Activated naive CD8-positive, alpha-beta T cell treated with anti-CD3 and anti-CD28 coated beads for 36 hours (primary cell): ENCODE measurements around the gene CPA2. TPM values are rescaled to one million over a fixed set of nuclear protein-coding genes. Genes with fewer than 3 reads are reported as not detected.
"Not testable (repeated sequence)": the region's sequence is repeated elsewhere in the genome, so short reads cannot be mapped to it uniquely, and the experiment has no call there.

ENCODE experiments used
- DNase-seq: peaks from one replicate; pipeline ENCODE4 v3.0.0; 2021
- H3K27ac Mint-ChIP-seq: one replicate; pipeline ENCODE4 v1.8.0; 2022; ENCODE audit warnings: mild to moderate bottlenecking, moderate library complexity, mixed read lengths
- H3K27me3 Mint-ChIP-seq: one replicate; pipeline ENCODE4 v1.8.0; 2022; ENCODE audit warnings: mild to moderate bottlenecking, mixed read lengths
- H3K36me3 Mint-ChIP-seq: one replicate; pipeline ENCODE4 v1.8.0; 2021; ENCODE audit warnings: mild to moderate bottlenecking, mixed read lengths
- H3K4me1 Mint-ChIP-seq: one replicate; pipeline ENCODE4 v1.8.0; 2021; ENCODE audit warnings: mixed read lengths
- H3K4me3 Mint-ChIP-seq: one replicate; pipeline ENCODE4 v1.8.0; 2022; ENCODE audit warnings: mild to moderate bottlenecking, moderate library complexity, mixed read lengths
- H3K9me3 Mint-ChIP-seq: one replicate; pipeline ENCODE4 v1.8.0; 2022; ENCODE audit warnings: mixed read lengths
- total RNA-seq, 2 experiments: library from RNA; stranded (reverse); gene quantifications; one replicate each; pipeline ENCODE4 v1.2.3, GENCODE V29; 2021

Gene CPA2
- total RNA-seq, result under 1 TPM in 1 of 2 experiments, not detected in 1; 0.16 TPM

GRCh38 chr7:130266258-130266960, at the start of gene CPA2:
TSS of gene CPA2 (plus strand) at chr7:130266863. CDS start at chr7:130266882, 19 bp downstream.
- Mint-ChIP-seq H3K9me3 (peaks cover 2% of the 10 kb centered on the region), H3K27ac (no peak within 1 kb of the TSS), H3K4me3 (no peak within 1 kb of the TSS), H3K36me3 (no peaks in the 10 kb centered on the region), H3K4me1 (peaks cover 2% of the 10 kb centered on the region), H3K27me3 (no peaks in the 10 kb centered on the region)
- no peak for DNase-seq

- no peak overlapping the region for H3K27ac Mint-ChIP-seq
- H3K9me3 Mint-ChIP-seq, result no peaks in the 10 kb centered on the region
- no peak overlapping the region for H3K4me3 Mint-ChIP-seq
These were observed 47.6 kb upstream of the CPA2 start for GRCh38 chr7:130218806-130219620.

GRCh38 chr7:130219871-130220270, 46.8 kb upstream of the CPA2 start:
- no peak for DNase-seq
- no peaks in the 10 kb centered on the region for H3K4me1 Mint-ChIP-seq
- H3K4me3 Mint-ChIP-seq, result no peak overlapping the region
- H3K27ac Mint-ChIP-seq, result no peak overlapping the region
- no peaks in the 10 kb centered on the region for H3K9me3 Mint-ChIP-seq
- H3K36me3 Mint-ChIP-seq, result no peaks in the 10 kb centered on the region
- no peaks in the 10 kb centered on the region for H3K27me3 Mint-ChIP-seq

More at GRCh38 chr7:130218806-130219620, 47.6 kb upstream of the CPA2 start:
- DNase-seq, result no peak
- Mint-ChIP-seq H3K4me1 (no peaks in the 10 kb centered on the region), H3K36me3 (no peaks in the 10 kb centered on the region), H3K27me3 (peaks cover 5% of the 10 kb centered on the region)

GRCh38 chr7:130221746-130222145, 44.9 kb upstream of the CPA2 start:
- Mint-ChIP-seq H3K27me3 (no peaks in the 10 kb centered on the region), H3K27ac (no peak overlapping the region), H3K9me3 (no peaks in the 10 kb centered on the region), H3K4me1 (no peaks in the 10 kb centered on the region), H3K4me3 (no peak overlapping the region), H3K36me3 (no peaks in the 10 kb centered on the region)
- no peak for DNase-seq

- DNase-seq, result no peak
- Mint-ChIP-seq H3K9me3 (no peaks in the 10 kb centered on the region), H3K27me3 (no peaks in the 10 kb centered on the region), H3K27ac (no peak overlapping the region), H3K4me1 (no peaks in the 10 kb centered on the region), H3K4me3 (no peak overlapping the region), H3K36me3 (no peaks in the 10 kb centered on the region)
These were observed 43.0 kb upstream of the CPA2 start for GRCh38 chr7:130223646-130224045.

GRCh38 chr7:130224210-130224609, 42.5 kb upstream of the CPA2 start:
- Mint-ChIP-seq H3K27me3 (no peaks in the 10 kb centered on the region), H3K4me1 (no peaks in the 10 kb centered on the region), H3K36me3 (no peaks in the 10 kb centered on the region), H3K27ac (no peak overlapping the region), H3K9me3 (no peaks in the 10 kb centered on the region), H3K4me3 (no peak overlapping the region)
- no peak for DNase-seq

- H3K27ac Mint-ChIP-seq, H3K36me3 Mint-ChIP-seq: not testable (repeated sequence)
These were observed 41.7 kb upstream of the CPA2 start for GRCh38 chr7:130224923-130225322.

GRCh38 chr7:130226333-130226732, 40.3 kb upstream of the CPA2 start:
- no peaks in the 10 kb centered on the region for H3K27me3 Mint-ChIP-seq
- no peak overlapping the region for H3K4me3 Mint-ChIP-seq
- H3K9me3 Mint-ChIP-seq, result no peaks in the 10 kb centered on the region
- no peak for DNase-seq
- H3K4me1 Mint-ChIP-seq, result no peaks in the 10 kb centered on the region
- H3K27ac Mint-ChIP-seq, result no peak overlapping the region
- no peaks in the 10 kb centered on the region for H3K36me3 Mint-ChIP-seq

More at GRCh38 chr7:130224923-130225322, 41.7 kb upstream of the CPA2 start:
- H3K9me3 Mint-ChIP-seq, H3K27me3 Mint-ChIP-seq, DNase-seq, H3K4me3 Mint-ChIP-seq, H3K4me1 Mint-ChIP-seq: not testable (repeated sequence)

- H3K27me3 Mint-ChIP-seq, result no peaks in the 10 kb centered on the region
- no peaks in the 10 kb centered on the region for H3K36me3 Mint-ChIP-seq
- H3K9me3 Mint-ChIP-seq, result no peaks in the 10 kb centered on the region
- no peak overlapping the region for H3K27ac Mint-ChIP-seq
- no peak for DNase-seq
- no peaks in the 10 kb centered on the region for H3K4me1 Mint-ChIP-seq
- H3K4me3 Mint-ChIP-seq, result no peak overlapping the region
These were observed 38.6 kb upstream of the CPA2 start for GRCh38 chr7:130227883-130228575.

- no peak for DNase-seq
- Mint-ChIP-seq H3K4me3 (no peak overlapping the region), H3K27me3 (no peaks in the 10 kb centered on the region), H3K36me3 (no peaks in the 10 kb centered on the region), H3K27ac (no peak overlapping the region), H3K4me1 (no peaks in the 10 kb centered on the region), H3K9me3 (no peaks in the 10 kb centered on the region)
These were observed 37.7 kb upstream of the CPA2 start for GRCh38 chr7:130228840-130229502.

GRCh38 chr7:130229981-130230380, 36.7 kb upstream of the CPA2 start:
- not testable (repeated sequence) for DNase-seq, H3K4me3 Mint-ChIP-seq

GRCh38 chr7:130231792-130232191, 34.9 kb upstream of the CPA2 start:
- Mint-ChIP-seq H3K27me3 (peaks cover 4% of the 10 kb centered on the region), H3K4me3 (no peak overlapping the region), H3K4me1 (no peaks in the 10 kb centered on the region), H3K27ac (no peak overlapping the region), H3K36me3 (no peaks in the 10 kb centered on the region), H3K9me3 (no peaks in the 10 kb centered on the region)
- DNase-seq, result no peak

More at GRCh38 chr7:130229981-130230380, 36.7 kb upstream of the CPA2 start:
- H3K27ac Mint-ChIP-seq, H3K27me3 Mint-ChIP-seq, H3K9me3 Mint-ChIP-seq, H3K36me3 Mint-ChIP-seq, H3K4me1 Mint-ChIP-seq: not testable (repeated sequence)

GRCh38 chr7:130232209-130232608, 34.5 kb upstream of the CPA2 start:
- Mint-ChIP-seq H3K27me3 (peaks cover 4% of the 10 kb centered on the region), H3K4me1 (no peaks in the 10 kb centered on the region), H3K9me3 (no peaks in the 10 kb centered on the region), H3K4me3 (no peak overlapping the region), H3K27ac (no peak overlapping the region), H3K36me3 (no peaks in the 10 kb centered on the region)
- no peak for DNase-seq

GRCh38 chr7:130234078-130234477, 32.6 kb upstream of the CPA2 start:
- H3K27me3 Mint-ChIP-seq, result peaks cover 4% of the 10 kb centered on the region
- H3K4me1 Mint-ChIP-seq, result no peaks in the 10 kb centered on the region
- DNase-seq, result no peak
- no peak overlapping the region for H3K27ac Mint-ChIP-seq
- H3K36me3 Mint-ChIP-seq, result no peaks in the 10 kb centered on the region
- H3K9me3 Mint-ChIP-seq, result no peaks in the 10 kb centered on the region
- no peak overlapping the region for H3K4me3 Mint-ChIP-seq

GRCh38 chr7:130236361-130236760, 30.3 kb upstream of the CPA2 start:
- not testable (repeated sequence) for H3K27me3 Mint-ChIP-seq, H3K27ac Mint-ChIP-seq, H3K36me3 Mint-ChIP-seq, H3K9me3 Mint-ChIP-seq, DNase-seq, H3K4me1 Mint-ChIP-seq, H3K4me3 Mint-ChIP-seq
